ENCODE results near the gene ATP2B2. TPM values are rescaled to one million over a fixed set of nuclear protein-coding genes. Genes with fewer than 3 reads are reported as not detected.

ATP2B2 gene
- total RNA-seq, 1 donor from 2014 or later: not detected

DNA sequence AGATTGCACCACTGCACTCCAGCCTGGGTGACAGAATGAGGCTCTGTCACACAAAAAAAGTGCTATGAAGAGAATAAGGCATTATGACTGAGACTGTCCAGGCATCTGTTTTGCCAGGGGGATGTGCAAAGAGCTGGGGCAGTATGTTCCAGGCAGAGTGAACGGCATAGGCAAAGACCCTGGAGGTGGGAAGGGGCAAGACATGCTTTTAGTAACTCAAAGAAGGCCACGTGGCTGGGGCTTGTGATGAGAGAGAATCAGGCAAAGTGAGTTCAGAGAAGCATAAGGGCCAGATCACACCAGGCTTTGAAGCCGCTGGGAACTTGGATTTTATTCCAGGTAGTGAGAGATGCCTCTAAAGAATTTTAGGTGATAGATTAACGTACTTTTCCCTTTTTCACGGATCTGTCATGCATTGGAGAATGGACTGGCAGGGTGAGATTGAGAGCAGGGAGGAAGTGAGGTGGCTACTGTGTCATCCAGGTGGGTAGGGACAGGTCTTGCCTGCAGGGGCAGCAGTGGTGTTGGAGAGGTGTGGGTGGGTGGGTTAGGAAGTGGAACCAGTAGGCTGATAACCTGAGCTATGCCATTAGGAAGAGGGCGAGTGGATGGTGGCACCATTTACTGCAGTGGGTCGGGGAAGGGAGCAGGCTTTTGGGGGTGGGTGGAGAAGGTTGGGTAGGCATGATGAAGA is 31.7 kb downstream of the ATP2B2 start:
- DNase-seq (ENCODE audit: low read depth): no peak
- TF ChIP-seq, protein P1, sequence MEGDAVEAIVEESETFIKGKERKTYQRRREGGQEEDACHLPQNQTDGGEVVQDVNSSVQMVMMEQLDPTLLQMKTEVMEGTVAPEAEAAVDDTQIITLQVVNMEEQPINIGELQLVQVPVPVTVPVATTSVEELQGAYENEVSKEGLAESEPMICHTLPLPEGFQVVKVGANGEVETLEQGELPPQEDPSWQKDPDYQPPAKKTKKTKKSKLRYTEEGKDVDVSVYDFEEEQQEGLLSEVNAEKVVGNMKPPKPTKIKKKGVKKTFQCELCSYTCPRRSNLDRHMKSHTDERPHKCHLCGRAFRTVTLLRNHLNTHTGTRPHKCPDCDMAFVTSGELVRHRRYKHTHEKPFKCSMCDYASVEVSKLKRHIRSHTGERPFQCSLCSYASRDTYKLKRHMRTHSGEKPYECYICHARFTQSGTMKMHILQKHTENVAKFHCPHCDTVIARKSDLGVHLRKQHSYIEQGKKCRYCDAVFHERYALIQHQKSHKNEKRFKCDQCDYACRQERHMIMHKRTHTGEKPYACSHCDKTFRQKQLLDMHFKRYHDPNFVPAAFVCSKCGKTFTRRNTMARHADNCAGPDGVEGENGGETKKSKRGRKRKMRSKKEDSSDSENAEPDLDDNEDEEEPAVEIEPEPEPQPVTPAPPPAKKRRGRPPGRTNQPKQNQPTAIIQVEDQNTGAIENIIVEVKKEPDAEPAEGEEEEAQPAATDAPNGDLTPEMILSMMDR (IDR thresholded peaks at IDR 0.05; ENCODE audit: insufficient read depth, low read length, poor library complexity, severe bottlenecking): no peak

DNA sequence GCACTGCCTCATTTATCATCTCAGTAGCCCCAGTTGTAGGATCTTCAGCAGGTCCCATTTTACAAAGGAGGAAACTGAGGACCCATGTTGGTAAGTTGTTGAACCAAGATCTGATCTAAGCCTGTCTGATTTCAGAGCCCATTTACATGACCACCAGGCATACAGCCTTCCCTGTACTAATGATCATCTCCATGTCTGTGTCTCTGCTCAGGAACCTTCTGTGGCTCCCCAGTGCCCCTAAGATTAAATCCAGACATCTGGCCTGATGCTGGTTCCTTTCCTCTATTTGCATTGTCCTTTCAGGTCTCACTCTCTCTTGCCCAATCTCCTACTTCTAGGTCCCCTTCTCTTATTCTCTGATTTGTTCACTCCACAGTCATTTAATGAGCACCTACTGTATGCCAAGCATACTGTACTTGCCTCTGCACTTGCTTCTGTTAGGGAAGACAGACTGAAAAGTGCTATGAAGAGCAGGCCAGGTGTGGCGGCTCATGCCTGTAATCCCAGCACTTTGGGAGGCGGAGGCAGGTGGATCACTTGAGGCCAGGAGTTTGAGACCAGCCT is 32.4 kb downstream of the ATP2B2 start:
- no peaks in the 10 kb centered on the region for H3K36me3 ChIP-seq (ENCODE audit: control insufficient read depth, insufficient read depth, low read length)
- H3K27me3 ChIP-seq (ENCODE audit: control insufficient read depth, insufficient read depth, low read length): peaks cover 43% of the 10 kb centered on the region
- no peak for DNase-seq (ENCODE audit: low read depth)
- TF ChIP-seq, protein P1 (IDR thresholded peaks at IDR 0.05; ENCODE audit: insufficient read depth, low read length, poor library complexity, severe bottlenecking): no peak
- H3K4me3 ChIP-seq (ENCODE audit: low read depth, low read length): no peak overlapping the region

More for the DNA sequence above, 31.7 kb downstream of the ATP2B2 start:
- Histone ChIP-seq H3K4me3 (ENCODE audit: low read depth, low read length) (no peak overlapping the region), H3K36me3 (ENCODE audit: control insufficient read depth, insufficient read depth, low read length) (no peaks in the 10 kb centered on the region), H3K27me3 (ENCODE audit: control insufficient read depth, insufficient read depth, low read length) (peaks cover 40% of the 10 kb centered on the region)

DNA sequence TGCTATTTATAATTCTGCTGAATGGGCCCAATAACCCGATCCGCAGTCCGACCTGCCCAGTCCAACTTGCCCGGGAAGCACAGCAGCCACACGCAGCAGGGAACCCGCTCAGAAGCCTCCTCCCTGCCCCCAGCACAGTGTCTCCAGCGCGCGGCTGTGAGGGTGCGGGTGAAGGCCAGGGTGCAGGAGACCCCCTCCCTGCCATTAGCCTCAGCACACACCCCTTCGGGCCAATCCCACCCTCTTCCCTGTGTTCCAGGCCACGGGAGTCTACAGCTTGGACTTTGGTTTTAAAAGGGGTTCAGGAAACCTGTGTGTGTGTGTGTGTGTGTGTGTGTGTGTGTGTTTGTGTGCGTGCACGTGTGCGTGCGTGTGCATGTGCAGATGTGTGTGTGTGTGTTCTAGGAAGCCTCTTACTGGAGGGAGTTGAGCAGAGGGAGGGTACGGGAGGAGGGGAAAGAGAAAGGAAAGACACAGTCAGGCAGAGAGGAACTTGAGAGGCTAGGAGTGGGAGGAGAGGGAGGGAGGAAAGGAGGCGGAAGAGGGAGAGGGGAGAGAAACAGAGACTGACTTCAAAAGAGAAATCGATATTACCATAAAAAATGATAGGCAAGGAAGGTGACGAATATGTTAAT is 34.2 kb downstream of the ATP2B2 start:
- no peak overlapping the region for H3K4me3 ChIP-seq (ENCODE audit: low read depth, low read length)
- no peak for DNase-seq (ENCODE audit: low read depth)
- TF ChIP-seq, protein P1 (IDR thresholded peaks at IDR 0.05; ENCODE audit: insufficient read depth, low read length, poor library complexity, severe bottlenecking): no peak
- peaks cover 45% of the 10 kb centered on the region for H3K27me3 ChIP-seq (ENCODE audit: control insufficient read depth, insufficient read depth, low read length)
- H3K36me3 ChIP-seq (ENCODE audit: control insufficient read depth, insufficient read depth, low read length): no peaks in the 10 kb centered on the region

DNA sequence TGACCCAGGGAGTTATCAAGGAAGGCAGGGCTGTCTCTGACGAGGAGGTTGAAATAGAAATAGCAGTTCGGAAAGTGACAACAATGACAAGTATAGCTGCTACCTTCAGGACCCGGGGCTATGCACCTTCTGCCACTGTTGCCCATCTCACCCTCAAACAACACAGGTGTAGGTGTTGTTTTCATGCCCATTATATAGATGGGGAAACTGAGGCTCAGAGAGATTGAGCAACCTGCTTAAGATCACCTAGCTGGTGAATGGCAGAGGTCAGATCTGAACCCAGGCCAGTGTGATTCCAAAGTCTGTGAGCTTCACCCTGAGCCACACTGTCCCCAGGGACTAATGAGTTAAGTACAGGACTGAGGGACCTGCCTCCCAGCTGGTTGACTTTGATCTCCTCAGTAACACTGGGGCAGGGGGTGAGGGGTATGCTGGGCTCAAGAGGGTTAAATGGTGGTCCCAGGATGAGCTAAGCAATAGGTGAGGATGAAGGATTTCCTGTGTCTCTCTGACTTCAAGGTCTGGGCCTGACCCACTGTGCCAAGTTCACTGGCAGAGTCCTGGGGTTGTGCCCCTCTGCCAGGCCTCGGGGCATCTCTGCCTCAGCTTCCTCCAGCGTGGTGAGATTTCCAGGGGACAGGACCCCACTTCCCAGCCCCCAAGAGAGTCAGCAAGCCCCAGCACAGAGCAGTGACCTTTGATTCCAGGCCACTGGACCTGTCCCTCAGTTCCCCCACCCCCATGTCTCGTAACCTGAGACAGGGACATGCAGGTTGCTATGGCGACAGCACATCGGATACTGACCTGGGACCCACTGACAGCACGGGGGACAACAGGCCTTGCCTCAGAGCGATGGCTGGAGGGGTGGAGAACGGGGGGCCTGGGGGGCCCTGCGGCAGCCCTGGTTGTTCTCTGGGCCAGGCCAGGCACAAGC is 35.0 kb downstream of the ATP2B2 start:
- H3K4me3 ChIP-seq (ENCODE audit: low read depth, low read length): no peak overlapping the region
- no peak for DNase-seq (ENCODE audit: low read depth)
- no peaks in the 10 kb centered on the region for H3K36me3 ChIP-seq (ENCODE audit: control insufficient read depth, insufficient read depth, low read length)
- H3K27me3 ChIP-seq (ENCODE audit: control insufficient read depth, insufficient read depth, low read length): peaks cover 45% of the 10 kb centered on the region
- TF ChIP-seq, protein P1 (IDR thresholded peaks at IDR 0.05; ENCODE audit: insufficient read depth, low read length, poor library complexity, severe bottlenecking): no peak

DNA sequence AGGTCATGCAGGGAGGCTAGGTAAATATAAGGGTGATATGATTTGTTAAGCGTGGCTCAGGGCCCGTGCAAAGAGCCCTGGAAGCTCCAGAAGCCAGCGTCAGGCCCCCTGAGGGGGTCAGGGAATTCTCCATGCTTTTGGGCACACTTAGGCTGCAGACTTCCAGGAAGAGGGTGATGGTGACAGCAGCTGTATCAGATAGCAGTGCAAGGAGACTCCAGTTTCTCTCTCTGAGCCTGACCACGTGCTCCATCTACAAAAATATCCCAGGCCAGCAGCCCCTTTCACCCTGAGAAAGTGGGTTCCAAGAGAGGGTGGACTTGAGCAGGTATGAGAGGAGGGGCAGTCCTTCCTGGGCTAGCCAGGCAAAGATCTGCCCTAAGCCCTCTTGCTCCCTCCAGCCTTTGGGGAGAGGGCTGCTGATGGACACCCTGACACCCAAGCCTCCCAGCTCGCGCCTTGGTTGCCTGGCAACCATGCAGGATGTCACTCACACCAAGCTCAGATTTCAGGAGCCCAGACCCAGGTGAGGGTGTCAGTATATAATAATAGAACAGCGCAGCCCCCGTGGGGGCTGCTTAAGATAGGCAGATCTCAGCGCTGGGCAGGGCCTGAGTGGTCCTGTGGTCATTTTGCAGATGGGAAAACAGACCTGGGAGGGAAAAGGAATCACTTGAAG is 35.8 kb downstream of the ATP2B2 start:
- DNase-seq (ENCODE audit: low read depth): no peak
- TF ChIP-seq, protein P1 (IDR thresholded peaks at IDR 0.05; ENCODE audit: insufficient read depth, low read length, poor library complexity, severe bottlenecking): no peak
- H3K27me3 ChIP-seq (ENCODE audit: control insufficient read depth, insufficient read depth, low read length): peaks cover 41% of the 10 kb centered on the region
- no peak overlapping the region for H3K4me3 ChIP-seq (ENCODE audit: low read depth, low read length)
- H3K36me3 ChIP-seq (ENCODE audit: control insufficient read depth, insufficient read depth, low read length): no peaks in the 10 kb centered on the region
